ENCODE data around the gene NAA16.

DNA sequence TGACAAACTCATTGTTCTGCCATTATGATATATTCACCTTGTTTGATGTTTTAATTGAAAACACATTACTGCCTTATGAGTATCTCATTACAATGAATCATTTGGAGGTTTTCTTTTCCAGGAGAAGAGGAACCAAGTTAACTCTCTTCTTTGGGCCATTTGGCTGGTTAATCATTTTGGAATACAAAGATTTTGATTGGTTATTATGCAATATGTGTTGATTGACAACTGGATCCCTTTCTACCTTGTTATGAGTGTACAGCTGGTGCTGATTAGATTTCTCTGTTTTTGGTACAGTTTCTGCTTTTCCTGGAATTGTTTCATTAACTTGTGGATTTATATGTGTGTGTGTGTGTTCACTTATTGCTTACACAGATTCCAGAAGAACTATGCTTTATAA is 97.1 kb downstream of the NAA16 start:
- TF ChIP-seq, protein P1, sequence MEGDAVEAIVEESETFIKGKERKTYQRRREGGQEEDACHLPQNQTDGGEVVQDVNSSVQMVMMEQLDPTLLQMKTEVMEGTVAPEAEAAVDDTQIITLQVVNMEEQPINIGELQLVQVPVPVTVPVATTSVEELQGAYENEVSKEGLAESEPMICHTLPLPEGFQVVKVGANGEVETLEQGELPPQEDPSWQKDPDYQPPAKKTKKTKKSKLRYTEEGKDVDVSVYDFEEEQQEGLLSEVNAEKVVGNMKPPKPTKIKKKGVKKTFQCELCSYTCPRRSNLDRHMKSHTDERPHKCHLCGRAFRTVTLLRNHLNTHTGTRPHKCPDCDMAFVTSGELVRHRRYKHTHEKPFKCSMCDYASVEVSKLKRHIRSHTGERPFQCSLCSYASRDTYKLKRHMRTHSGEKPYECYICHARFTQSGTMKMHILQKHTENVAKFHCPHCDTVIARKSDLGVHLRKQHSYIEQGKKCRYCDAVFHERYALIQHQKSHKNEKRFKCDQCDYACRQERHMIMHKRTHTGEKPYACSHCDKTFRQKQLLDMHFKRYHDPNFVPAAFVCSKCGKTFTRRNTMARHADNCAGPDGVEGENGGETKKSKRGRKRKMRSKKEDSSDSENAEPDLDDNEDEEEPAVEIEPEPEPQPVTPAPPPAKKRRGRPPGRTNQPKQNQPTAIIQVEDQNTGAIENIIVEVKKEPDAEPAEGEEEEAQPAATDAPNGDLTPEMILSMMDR (IDR thresholded peaks at IDR 0.05): no peak
- TF ChIP-seq EP300 (IDR thresholded peaks at IDR 0.05): no peak
